ENCODE data around the gene PDLIM1.

- TF ChIP-seq EZH2 (IDR thresholded peaks at IDR 0.05) (no peak), POLR2AphosphoS5 (IDR thresholded peaks at IDR 0.05; ENCODE audit: borderline replicate concordance, low read depth, low read length) (no peak)
Observed at GRCh38 chr10:95214369-95214768, 76.4 kb downstream of the PDLIM1 start.
